NCI-H146 (cell line): ENCODE results near the gene MNAT1.
A peak's percentile ranks its signal among the peaks of the same experiment; 100 is the strongest.
"Not testable (repeated sequence)": the region's sequence is repeated elsewhere in the genome, so short reads cannot be mapped to it uniquely, and the experiment has no call there.

Source experiments
- DNase-seq: peaks from one replicate; lab custom pipeline; 2025; lab: John Stamatoyannopoulos, UW

Gene MNAT1

DNA sequence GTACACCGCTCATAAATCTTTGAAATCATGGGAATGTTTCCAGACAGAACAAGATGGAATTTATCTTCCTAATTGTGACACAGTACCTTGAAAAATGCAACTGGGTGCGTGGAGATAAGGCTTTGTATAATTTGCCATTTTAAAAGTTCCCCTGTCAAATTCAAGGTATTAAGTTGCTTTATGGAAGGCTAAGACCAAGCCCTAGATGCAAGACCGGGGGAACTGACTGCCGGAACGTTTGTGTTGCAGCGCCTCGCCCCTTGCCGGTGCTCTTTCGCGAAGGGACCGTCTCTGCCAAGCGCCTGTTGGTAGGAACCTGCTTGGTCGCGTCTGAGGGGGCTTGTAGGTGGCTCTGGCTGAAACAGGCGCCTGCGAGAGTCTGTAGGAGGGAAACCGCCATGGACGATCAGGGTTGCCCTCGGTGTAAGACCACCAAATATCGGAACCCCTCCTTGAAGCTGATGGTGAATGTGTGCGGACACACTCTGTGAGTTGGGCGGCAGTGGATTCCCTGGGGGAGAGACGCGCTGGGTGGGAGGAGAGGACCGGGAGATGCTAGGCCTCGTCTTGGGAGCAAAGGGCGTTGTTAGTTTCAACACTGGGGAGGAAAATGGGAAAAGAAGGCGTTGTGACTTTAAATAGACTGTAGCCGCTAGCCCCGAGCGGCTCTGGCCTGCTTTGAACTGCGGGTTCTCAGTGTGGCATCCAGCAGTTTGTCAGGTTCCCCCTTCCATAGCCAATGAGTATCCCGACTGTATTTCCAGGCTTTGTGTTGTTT lies at the start of gene MNAT1:
MNAT1 (plus strand) TSS at position 297 of the 778 bp plus-strand sequence; CDS start at position 399, 102 bp downstream.
- peak; percentile 79 for DNase-seq

DNA sequence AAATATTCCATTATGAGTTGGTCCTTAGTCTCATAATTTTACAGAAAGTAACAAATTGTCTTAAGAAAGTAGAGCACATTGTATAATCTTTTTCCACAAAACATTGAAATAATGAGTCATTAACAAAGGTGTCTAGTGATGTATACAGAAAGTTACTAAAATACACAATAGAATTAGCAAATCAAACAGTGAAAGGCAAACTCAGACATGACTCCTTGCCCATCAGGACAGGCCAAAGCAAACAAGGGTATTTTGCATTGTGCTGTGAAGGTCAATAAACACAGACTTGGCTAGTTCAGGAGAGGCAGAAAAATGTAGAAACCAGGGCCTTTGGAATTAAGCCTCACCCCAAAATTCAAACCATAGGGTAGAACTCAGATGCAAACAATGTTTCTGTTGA lies 47.7 kb upstream of the MNAT1 start:
- peak; percentile 23 for DNase-seq

DNA sequence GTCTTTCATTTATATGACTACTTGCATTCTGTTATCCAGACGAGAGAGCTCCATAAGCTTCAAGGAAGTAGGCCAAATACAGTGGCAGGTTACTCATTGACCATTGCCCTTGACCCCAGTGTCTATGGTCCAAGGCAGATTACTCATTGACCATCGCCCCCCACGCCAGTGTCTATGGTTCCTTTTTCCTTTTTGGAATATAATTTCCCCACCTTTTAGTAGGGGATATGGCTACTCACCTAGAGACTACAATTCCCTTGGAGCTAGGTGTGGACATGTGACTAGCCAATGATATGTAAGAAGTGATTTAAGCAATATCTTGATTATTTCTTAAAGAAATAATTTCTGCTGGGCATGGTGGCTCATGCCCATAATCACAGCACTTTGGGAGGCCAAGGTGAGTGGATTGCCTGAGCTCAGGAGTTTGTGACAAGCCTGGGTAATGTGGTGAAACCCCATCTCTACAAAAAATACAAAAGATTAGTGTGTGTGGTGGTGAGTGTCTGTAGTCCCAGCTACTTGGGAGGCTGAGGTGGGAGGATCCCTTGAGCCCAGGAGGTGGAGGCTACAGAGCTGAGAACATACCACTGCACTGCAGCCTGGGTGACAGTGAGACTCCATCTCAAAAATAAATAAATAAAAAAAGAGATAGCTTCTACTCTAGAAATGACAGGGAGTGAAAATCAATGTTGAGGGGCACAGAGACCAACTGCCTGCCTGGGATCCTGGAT lies 43.0 kb upstream of the MNAT1 start:
- DNase-seq = no peak

DNA sequence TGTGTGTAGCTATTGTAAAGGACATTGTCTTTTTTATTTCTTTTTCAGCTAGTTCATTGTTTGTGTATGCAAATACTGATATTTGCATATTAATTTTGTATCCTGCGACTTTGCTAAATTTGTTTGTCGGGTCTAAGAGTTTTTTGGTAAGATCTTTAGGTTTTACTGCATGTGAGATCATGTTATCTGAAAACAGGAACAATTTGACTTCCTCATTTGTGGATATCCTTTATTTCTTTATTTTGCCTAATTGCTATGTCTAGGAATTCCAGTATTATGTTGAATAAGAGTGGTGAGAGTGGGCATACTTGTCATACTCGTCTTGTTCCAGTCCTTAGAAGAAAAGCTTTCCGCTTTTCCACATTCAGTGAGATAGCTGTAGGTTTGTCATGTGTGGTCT lies 39.2 kb upstream of the MNAT1 start:
- DNase-seq = no peak

DNA sequence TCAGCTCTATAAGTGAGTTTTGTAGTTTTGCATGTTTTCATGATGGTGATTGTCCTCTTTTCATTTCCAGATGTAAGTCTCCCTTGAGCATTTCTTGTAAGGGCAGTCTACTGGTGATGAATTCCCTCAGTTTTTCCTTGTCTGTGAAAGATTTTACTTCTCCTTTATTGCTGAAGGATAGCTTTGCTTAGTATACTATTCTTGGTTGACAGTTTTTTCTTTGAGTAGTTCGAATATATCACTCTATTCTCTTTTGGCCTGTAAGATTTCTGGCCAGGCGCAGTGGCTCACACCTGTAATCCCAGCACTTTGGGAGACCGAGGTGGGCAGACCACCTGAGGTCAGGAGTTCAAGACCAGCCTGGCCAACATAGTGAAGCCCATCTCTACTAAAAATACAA lies 34.0 kb upstream of the MNAT1 start:
- DNase-seq = no peak

DNA sequence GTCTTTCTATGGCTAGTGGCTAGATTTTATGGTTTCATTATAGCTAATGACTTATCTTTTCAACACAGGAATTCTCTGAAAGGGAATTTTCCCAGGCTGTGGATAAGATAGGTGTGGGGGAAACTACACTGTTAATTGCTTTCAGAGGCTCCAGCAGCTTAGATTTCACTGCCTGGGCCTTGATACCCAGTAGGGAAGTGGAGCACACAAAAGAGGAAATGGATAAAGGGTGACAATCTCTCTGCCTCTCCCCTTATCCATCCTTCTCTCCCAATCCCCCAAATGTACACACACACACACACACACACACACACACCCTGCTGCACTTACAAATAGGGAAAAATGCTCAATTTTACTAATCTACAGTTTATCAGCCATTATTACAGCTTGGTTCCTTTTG lies 29.5 kb upstream of the MNAT1 start:
- no peak for DNase-seq

DNA sequence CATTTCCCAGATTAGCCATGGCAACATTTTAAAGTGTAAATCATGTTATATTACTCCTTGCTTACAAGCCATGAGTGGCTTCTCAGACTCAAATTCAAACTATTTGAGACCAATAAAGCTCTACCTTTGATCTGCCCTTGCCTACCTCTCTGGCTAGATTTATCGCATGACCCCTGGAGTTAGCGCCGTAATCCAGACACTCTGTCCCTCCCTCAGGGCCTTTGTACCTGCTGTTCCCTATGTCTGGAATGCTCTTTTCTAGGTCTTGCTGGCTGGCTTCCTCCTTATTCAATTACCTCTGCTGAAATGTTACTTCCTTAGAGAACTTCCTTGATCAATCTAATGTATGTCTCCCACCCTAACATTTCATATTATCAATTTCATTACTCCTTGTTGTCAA lies 26.7 kb upstream of the MNAT1 start:
- DNase-seq = no peak

DNA sequence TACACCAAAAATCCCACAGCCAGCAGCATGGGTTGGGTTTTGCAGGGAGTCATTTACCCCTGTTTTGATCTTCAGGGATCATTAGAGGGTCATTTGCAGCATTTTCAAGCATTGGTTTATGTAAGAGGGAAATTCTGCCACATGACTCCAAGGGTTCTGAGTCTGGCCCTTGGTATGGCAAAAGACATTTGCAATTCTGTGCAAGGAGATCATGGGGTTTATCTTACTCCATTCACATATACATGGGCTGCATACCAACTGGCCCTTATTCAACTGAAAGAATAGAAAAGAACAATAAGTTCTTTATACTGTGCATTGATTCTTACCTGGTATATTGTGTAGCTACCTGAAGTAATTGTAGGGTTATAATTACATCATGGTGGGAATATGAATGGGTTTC lies 24.1 kb upstream of the MNAT1 start:
- no peak for DNase-seq

DNA sequence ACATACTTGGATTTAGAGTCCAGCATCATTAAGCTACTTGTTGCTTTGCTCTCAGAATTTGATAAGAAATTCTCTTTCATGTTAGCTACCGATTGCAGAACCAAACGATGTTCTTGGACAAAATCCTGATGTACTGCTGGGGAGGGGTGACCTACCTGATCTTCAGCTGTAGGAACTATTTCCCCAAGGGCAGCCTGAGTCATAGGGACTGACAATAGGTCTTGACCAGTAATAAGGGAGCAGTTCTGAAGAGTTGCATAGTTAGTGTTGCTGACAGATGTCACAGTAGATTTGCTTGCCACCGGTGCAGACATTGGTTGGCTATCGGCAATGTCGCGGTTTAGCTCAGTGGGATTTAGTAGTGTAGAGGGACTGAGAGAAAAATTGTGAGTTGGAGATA lies 21.0 kb upstream of the MNAT1 start:
- DNase-seq = no peak

DNA sequence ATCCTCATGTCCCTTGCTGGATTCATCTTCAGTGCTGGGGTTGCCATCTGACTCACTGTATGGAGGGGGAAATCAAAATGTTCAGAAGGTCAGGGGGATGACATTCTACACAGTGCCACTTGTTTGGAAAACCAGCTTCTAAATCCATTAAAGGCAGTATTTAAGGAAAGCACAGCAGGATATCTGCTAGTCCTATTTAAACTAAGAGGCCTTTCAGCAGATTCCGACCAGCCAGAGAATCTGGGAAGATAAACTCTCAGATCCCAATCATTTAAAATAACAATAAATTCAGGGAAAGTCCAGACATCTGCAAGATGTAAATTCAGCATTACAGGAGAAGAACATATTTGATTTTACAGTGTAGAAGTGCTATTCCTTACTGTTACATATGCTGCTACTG lies 14.2 kb upstream of the MNAT1 start:
- no peak for DNase-seq

DNA sequence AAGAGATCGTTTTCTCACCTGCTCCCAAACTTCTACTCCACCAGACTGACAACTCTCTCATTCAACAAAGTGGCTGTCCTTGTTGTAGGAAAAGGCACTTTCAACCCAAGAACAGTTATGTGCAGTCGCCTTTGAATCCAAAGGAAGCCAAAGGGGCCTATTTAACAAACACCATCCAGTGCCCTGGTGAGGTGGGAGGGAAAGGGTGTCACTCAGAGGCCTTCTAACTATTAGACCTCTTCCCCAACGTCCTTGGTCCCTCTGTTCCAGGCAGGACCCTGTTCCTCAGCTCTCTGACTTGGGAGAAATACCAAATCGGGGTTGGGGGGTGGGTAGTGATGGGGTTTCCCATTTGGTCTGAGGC lies 13.6 kb upstream of the MNAT1 start:
- no peak for DNase-seq

DNA sequence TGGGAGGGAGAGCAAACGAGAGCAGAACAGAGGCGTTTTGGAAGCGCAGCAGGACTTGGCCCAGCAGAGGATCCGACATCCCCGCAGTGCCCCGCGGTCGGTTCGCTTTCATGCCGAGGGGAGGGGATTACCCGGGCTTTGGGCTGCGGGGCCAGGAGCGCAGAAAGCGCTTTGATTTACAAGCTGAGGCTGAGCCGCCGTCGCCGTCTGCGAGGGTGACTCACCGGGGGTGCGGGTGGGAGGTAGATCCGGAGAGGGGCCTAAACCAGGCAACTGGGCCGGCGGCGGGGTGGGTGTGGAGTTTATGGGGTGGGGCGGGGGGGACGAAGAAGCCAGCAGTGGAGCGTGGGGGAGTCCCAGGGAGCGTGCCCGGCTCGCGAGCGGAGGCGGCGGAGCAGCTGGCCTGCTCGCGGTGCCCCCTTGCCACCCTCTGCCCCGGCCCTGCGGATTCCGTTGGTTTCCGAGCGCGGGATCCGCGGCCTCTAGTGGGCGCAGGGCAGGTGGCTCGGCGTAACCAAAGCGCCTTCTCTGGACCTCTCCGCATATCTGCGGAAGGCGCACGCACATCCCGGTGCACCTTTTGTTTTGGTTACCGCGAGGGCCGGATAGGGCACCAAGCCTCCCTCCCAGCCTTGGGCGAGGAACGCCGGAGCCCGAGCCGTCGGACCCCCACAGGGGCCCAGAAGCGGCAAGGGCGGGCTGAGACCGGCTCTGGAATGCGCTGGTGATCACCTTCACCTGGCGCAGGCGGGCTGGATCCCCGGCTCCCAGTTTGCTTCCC lies 13.0 kb upstream of the MNAT1 start:
- DNase-seq = peak; percentile 34

DNA sequence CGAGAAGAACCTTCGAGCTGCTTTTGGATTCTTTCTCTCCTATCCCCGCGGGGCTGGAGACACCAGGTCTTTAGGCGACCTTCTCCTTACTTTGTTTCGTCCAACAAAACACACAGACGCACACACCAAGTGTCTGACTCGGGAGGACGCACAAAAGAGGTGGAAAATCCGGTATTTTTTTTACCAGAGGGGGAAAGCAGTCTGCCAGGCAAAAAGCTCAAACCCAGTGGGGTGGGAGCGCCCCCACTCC lies 12.5 kb upstream of the MNAT1 start:
- DNase-seq = no peak

DNA sequence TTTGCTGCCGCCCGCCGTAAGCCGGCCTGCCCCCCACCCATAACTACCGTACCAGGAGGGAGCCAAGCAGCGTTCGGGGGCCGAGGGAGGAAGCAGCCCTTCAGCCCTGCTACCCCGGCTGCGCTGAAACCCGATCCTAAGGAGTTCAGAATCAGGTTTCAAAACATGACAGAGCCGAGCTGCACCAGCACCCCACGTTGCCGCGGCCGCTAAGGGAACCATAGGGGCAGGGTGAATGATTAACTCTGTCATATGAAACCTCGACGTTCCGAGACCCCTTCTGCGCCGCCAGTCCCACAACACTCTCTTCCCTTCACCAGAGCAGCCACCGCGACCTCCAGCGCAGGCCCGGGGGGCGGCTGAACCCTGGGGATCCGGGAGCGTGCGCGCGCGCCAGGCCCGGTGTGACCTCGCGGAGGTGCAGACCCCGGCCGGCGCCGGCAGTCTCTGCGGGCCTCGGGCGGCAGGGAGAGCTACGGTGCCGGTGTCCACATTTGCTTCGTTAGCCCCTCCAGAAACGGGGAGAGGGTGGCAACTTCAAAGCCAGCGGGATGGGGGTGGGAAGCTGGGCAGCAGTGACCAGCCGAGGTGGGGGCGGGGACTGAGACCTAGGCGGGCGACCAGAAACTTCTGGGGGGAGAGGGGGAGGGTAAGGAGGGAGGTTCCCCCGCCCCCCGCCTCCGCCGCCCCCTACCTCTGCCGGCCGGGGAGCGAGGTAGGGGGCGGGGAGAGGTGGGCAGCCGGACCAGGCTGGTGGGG lies 12.0 kb upstream of the MNAT1 start:
- peak; percentile 62 for DNase-seq

DNA sequence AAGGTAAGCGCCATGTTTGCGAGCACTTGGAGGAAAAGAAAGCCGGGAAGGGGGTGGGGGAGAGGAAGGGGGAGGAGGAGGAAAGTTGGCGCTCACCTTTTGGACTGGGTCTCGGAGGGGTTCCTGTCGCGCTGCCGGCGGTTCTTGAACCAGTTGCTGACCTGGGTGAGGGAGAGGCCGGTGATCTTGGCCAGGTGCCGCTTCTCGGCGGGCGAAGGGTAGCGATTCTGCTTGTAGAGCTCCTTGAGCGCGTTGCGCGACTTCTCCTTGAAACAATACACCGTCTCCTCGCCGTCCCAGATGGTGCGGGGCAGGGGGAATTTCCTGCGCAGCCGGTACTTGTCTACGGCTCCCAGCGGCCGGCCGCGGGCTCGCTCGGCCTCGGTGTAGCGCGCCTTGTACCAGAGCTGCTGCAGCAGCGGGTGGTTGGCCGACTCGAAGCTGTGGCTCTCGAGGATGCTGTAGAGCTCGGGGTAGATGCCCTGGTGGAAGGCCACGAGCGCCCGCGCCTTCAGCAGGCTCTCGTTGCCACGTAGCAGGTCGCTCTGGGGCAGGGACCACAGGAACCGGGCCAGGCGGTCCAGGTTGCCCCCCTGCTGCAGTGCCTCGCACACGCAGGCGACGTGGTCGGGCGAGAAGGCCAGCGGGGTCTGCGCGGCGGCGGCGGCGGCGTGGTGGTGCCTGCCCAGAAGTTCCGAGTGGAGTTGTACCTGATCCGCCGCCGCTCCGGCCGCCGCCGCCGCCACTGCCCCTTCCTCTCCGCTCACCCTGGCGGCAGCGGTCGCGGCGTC lies 11.2 kb upstream of the MNAT1 start:
- DNase-seq = peak; percentile 52

DNA sequence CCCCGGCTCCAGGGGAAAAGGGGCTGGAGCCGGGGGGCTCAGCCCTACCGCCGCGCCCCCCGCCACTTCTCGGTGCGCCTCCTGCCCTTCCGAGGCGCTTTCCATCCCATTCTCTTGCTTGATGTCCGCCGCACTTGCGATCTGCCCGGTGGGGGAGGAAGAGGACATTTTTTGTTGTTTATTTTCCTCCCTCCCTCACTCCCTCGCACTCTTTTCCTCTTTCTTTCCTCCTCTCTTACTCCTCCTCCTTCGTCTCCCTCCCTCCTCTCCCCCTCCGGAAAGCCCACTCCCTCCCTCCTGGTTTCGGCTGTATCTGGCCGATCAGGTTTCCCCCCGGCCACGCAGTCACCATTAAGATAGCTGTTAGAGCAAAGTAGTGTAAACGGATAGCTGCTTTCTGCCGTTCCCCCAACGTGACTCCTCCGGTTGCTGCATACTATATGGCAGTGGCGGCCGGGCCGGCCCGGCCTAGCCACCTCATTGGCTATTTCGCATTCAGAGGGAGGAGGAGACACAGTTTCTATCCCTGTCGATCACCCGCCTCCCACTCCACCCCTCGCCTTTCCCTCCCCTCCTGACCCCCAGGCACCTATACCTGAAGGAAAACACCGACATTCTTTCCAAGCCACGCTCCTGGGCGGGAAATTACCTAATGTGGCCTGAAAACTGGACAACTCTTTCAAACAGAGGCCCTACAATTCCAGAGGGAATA lies 10.5 kb upstream of the MNAT1 start, which contains the start of gene SIX4:
SIX4 (minus strand) TSS at position 445 of the 712 bp plus-strand sequence; CDS start at position 168, 277 bp downstream.
- DNase-seq = peak; percentile 92

DNA sequence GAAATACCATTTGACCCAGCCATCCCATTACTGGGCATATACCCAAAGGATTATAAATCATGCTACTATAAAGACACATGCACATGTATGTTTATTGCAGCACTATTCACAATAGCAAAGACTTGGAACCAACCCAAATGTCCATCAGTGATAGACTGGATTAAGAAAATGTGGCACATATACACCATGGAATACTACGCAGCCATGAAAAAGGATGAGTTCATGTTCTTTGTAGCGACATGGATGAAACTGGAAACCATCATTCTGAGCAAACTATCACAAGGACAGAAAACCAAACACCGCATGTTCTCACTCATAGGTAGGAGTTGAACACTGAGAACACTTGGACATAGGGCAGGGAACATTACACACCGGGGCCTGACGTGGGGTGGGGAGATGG lies 3.3 kb upstream of the MNAT1 start:
- DNase-seq = not testable (repeated sequence)

DNA sequence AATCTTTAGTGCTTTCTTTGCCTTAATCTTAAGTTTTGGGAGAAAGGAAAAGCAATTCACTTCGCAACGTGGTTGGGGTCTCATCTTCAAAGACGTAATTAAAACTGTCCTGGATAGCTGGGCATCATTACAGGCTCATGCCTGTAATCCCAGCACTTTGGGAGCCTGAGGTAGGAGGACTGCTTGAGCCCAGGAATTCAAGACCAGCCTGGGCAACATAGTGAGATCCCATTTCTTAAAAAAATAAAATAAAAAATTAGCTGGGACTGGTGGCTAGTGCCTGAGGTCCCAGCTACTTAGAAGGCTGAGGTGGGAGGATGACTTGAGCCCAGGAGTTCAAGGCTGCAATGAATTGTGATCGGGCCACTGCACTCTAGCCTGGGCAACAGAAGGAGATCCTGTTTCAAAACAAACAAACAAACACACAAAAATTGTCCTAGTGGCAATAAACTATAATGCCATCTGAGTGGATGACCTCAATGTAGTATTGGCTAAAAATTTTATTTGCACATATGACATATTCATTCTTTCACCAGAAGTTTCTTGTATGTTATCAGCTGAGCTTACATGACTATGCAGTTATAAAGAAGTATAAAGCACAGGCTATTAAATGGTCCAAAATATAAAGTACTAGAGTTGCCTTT lies 1.6 kb upstream of the MNAT1 start:
- DNase-seq = no peak

DNA sequence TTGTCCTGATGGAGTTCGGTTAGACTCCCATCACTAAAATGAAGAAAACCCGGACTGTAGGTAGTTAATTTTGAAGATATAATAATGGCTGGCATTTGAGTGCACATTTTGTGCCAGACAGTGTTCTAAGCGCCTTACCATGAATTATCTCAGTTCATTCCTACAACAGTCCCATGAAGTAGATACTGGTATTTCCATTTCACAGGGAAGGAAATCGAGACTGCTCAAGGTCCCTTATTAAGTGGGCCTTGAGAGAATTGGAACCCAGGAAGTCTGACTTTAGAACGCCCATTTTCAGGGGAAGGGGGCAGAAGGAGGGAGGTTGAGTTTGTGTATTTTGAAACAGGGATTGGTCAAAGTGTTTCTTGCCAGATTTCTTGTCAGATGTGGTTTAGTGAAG lies 855 bp downstream of the MNAT1 start:
- no peak for DNase-seq

DNA sequence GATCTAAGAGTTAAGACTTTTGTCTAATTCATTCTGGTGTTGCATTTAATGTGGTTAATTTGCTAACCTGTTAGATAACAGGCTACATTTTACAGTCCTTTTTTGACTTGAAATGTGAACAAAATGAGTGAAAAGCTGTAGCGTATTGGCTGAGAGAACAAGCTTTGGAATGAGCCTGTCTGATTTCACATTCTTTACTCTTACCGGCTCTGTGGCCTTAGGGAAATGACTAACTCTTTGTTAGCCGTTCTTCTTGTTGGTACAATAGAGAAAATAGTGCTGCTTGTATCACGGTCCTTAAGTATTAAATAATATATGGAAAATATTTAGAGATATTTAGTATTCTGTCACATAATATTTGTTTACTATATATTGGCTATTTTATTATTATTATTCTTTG lies 1.9 kb downstream of the MNAT1 start:
- DNase-seq = no peak
